Adrenal gland (tissue), 12 donors: ENCODE data around the gene AHR. TPM values are rescaled to one million over a fixed set of nuclear protein-coding genes. Genes with fewer than 3 reads are reported as not detected.

Experiments used
- DNase-seq, 7 donors: peaks; one replicate each; pipeline ENCODE4 v3.0.0-alpha.2; 2019 to 2020
- H3K27ac ChIP-seq, 5 donors: fragments of 200-600 bp; sonication (generic) in 4 of 5; 1 replicate in 3 of 5; 2 replicates in 2 of 5; pipeline versions ENCODE4 v1.5.1 to v1.8.0; 2016 to 2020; ENCODE audit warnings: mild to moderate bottlenecking in 1 of 5
- H3K27me3 ChIP-seq: fragments of 200-600 bp; 2 replicates; pipeline ENCODE4 v1.8.0; 2021
- H3K36me3 ChIP-seq, 2 donors: fragments of 200-600 bp; replicated peaks in 1 of 2; 1 replicate in 1 of 2; 2 replicates in 1 of 2; pipeline versions ENCODE4 v1.5.1 to v1.8.0; 2018 to 2022
- H3K4me1 ChIP-seq, 2 donors: fragments of 200-600 bp; replicated peaks in 1 of 2; 1 replicate in 1 of 2; 2 replicates in 1 of 2; pipeline versions ENCODE4 v1.5.1 to v1.8.0; 2018 to 2021
- H3K4me3 ChIP-seq, 4 donors: fragments of 200-600 bp; sonication (generic) in 3 of 4; one replicate each; pipeline ENCODE4 v1.5.1; 2016 to 2018
- H3K9me3 ChIP-seq, 3 donors: fragments of 200-600 bp; sonication (generic) in 1 of 3; replicated peaks in 1 of 3; 1 replicate in 2 of 3; 2 replicates in 1 of 3; pipeline versions ENCODE4 v1.5.1 to v1.8.0; 2016 to 2021
- CTCF ChIP-seq, 6 experiments: fragments of 450-650 bp in 4 of 6; fragments of 200-600 bp in 2 of 6; sonication (generic) in 1 of 6; IDR thresholded peaks; 1 replicate in 5 of 6; 2 replicates in 1 of 6; pipeline versions ENCODE4 v1.5.1 to v1.8.0; 2016 to 2021; ENCODE audit warnings: antibody characterized with exemption in 6 of 6, mild to moderate bottlenecking in 2 of 6, moderate library complexity in 1 of 6
- POLR2A ChIP-seq, 2 donors: fragments of 450-650 bp; IDR thresholded peaks; one replicate each; pipeline ENCODE4 v1.6.1; 2017; ENCODE audit warnings: antibody characterized with exemption in 2 of 2, mild to moderate bottlenecking in 2 of 2, moderate library complexity in 1 of 2
- WGBS, 4 donors: extraction: QIAGEN DNeasy Blood & Tissue Kit in 2 of 4; methylation state at CpG; one replicate each; pipeline versions ENCODE4 v1.1.5 to v1.1.7; 2013 to 2017; 5-methylcytosine and 5-hydroxymethylcytosine counted together
- intact Hi-C, 2 donors: fragments of 100-400 bp; cut with DNase I; formaldehyde crosslinking; loops; one replicate each; pipeline versions ENCODE4 v1.14.1 to v1.15.0; 2022 to 2023
- polyA plus RNA-seq, 3 donors: library from polyadenylated mRNA; stranded (reverse); fragments of 200-250 nt in 2 of 3; fragments of 350-450 nt in 1 of 3; fragmentation: Illumina TruSeq in 1 of 3; extraction: RNeasy Lipid Tissue Mini Kit (QIAGEN cat#74804) in 1 of 3; gene quantifications; one replicate each; pipeline ENCODE4 v1.2.3, GENCODE V29; 2013 to 2014
- total RNA-seq, 9 donors: library from RNA; depleted of rRNA in 4 of 9; stranded (reverse); fragments of >200 nt in 4 of 9; fragments of 120-200 nt in 1 of 9; fragmentation: NEBNext Ultra II Directional in 1 of 9; extraction: Animal tissue kit (Norgen Biotek cat#: 25700) in 1 of 9; gene quantifications; one replicate each; pipeline versions ENCODE4 v1.1.0 to v1.2.4, GENCODE V29; 2013 to 2023
- donor health status: healthy with polysubstance abuse.
- donor health status: Bipolar disorder and iron deficiency.
- donor health status: DM: yes; HTN: yes; CAD: no.
- donor health status: DM: no; HTN: no; CAD: no.
- donor health status: DM: no; HTN: no; CAD: no.
- donor health status: DM: yes; HTN: yes; CAD: no.

AHR gene
- total and polyA plus RNA-seq, 12 donors, result 7.8 to 161 (median 73.9) TPM

- TF ChIP-seq POLR2A (IDR thresholded peaks at IDR 0.05) (no peak), CTCF (IDR thresholded peaks at IDR 0.05) (no peak)
- H3K27ac ChIP-seq, result peak overlapping the region in 1 of 5 donors; percentile 51
- H3K4me1 ChIP-seq, result peaks cover 50 to 76% of the 10 kb centered on the region in 2 donors
- peaks cover 0 to under 1% of the 10 kb centered on the region in 2 donors for H3K36me3 ChIP-seq
- intact Hi-C loops, result loop anchor here in 1 of 2 donors (5.0 kb wide), 1 partner anchor 342 kb away; no protein-coding TSS in a partner anchor
- no peaks in the 10 kb centered on the region for H3K9me3 ChIP-seq
- H3K27me3 ChIP-seq, result no peaks in the 10 kb centered on the region
- H3K4me3 ChIP-seq, result peak overlapping the region in 1 of 4 donors; percentile 21
- DNase-seq, result peak in 5 of 7 donors; percentile 27 to 48 (median 32)
Observed at GRCh38 chr7:17304926-17305325, 6.5 kb downstream of the AHR start.

DNA sequence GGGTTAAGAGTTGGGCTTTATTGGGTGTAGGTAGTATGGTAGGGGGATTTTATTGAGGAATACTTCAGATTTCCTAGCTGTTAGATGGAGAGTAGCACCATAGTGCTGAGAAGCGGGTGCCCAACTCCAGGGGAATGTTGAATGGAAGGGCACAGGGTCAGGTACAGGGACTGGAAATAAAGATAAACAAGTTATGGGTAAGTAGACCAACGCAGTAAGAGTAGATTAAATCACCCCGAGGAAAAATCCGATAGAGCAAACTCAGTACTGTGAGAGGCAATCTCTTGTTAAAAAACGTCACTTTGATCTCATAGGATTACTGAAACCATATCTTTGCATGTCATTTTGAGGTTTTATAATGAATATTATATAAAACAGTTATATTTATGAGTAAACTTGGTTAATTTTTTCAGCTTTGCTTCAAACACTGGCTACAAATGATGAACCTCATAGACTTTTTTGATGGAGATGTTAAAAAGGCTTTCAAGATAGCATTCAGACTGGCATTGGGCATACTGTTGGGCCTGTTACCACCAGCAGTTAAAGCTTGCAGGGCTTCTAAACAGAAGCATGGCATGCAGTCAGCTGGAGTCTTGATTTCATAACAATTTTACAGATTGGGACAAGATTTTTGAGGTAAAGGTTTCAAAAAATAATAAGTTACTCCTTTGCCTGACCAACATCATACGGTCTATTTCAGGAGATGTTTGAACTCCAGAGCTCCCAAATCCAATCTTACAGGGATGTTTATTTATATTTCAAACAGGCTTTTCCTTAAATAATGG, 7.1 kb downstream of the AHR start:
- Histone ChIP-seq H3K36me3 (peaks cover 0 to 4% of the 10 kb centered on the region in 2 donors), H3K4me3 (peak overlapping the region in 1 of 4 donors; percentile 21), H3K27ac (peak overlapping the region in 1 of 5 donors; percentile 51), H3K27me3 (no peaks in the 10 kb centered on the region), H3K4me1 (peaks cover 50 to 76% of the 10 kb centered on the region in 2 donors), H3K9me3 (no peaks in the 10 kb centered on the region)
- intact Hi-C loops, result no loop called here
- 84 to 92% (median 88%) methylated on average over 6 of the region's 6 CpGs for WGBS, 4 donors
- TF ChIP-seq CTCF (IDR thresholded peaks at IDR 0.05) (no peak), POLR2A (IDR thresholded peaks at IDR 0.05) (no peak)
- DNase-seq, result no peak

GRCh38 chr7:17307000-17307399, 8.5 kb downstream of the AHR start:
- no peak for TF ChIP-seq POLR2A (IDR thresholded peaks at IDR 0.05)
- TF ChIP-seq CTCF (IDR thresholded peaks at IDR 0.05), result no peak
- Histone ChIP-seq H3K4me1 (peaks cover 48 to 62% of the 10 kb centered on the region in 2 donors), H3K27me3 (no peaks in the 10 kb centered on the region), H3K36me3 (peaks cover 0 to 12% of the 10 kb centered on the region in 2 donors), H3K27ac (peak overlapping the region in 4 of 5 donors; percentile 11 to 48 (median 19)), H3K9me3 (no peaks in the 10 kb centered on the region), H3K4me3 (peak overlapping the region in 1 of 4 donors; percentile 11)
- 2 to 12% (median 10%) methylated on average over 1 of the region's 1 CpG for WGBS, 4 donors
- intact Hi-C loops, result no loop called here
- peak in 3 of 7 donors; percentile 25 to 41 (median 25) for DNase-seq

DNA sequence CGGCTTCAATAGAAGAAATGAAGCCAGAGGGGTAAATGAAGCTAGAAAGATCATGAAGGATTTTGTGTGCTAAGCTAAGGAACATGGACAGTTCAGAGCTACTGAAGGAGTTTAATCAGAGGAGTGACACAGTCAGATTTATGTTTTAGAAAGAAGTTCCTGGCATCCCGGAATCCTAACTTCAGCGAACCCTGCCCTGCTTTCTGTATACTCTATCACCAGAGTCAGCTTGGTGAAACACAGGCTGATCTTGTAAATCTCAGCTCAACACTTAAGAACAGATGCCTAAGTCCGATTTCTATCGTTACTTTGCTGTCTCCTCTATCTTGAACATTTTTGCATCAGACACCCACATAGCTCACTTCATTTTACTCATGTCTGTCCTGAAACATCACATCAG, 9.1 kb downstream of the AHR start:
- H3K27me3 ChIP-seq, result no peaks in the 10 kb centered on the region
- peaks cover 46 to 56% of the 10 kb centered on the region in 2 donors for H3K4me1 ChIP-seq
- no peaks in the 10 kb centered on the region for H3K9me3 ChIP-seq
- peaks cover 0 to 12% of the 10 kb centered on the region in 2 donors for H3K36me3 ChIP-seq
- DNase-seq, result peak in 2 of 7 donors; percentile 20 to 21
- 54 to 66% (median 62%) methylated on average over 5 of the region's 5 CpGs for WGBS, 4 donors
- H3K27ac ChIP-seq, result peak overlapping the region in 4 of 5 donors; percentile 11 to 48 (median 19)
- peak overlapping the region in 1 of 4 donors; percentile 11 for H3K4me3 ChIP-seq
- TF ChIP-seq CTCF (IDR thresholded peaks at IDR 0.05) (no peak), POLR2A (IDR thresholded peaks at IDR 0.05) (no peak)
- intact Hi-C loops, result no loop called here
